HAP-1 (cell line): ENCODE measurements around the gene APBB1.

Source experiments
- DNase-seq, 2 experiments: peaks; one replicate each; pipeline ENCODE4 v3.0.0-alpha.2; 2016 to 2020; ENCODE audit warnings: low spot score in 2 of 2
- H3K27me3 ChIP-seq: fragments of 250-450 bp; sonication (Bioruptor Pico); 2 replicates; pipeline ENCODE4 v1.5.1; 2020; ENCODE audit warnings: low read depth, mild to moderate bottlenecking, moderate library complexity
- H3K36me3 ChIP-seq: fragments of 250-450 bp; sonication (Bioruptor Pico); replicated peaks from 2 replicates; pipeline ENCODE4 v1.5.1; 2020; ENCODE audit warnings: mild to moderate bottlenecking
- H3K4me1 ChIP-seq: fragments of 250-450 bp; sonication (Bioruptor Pico); 2 replicates; pipeline ENCODE4 v1.5.1; 2020; ENCODE audit warnings: mild to moderate bottlenecking
- H3K4me3 ChIP-seq: fragments of 250-450 bp; sonication (Bioruptor Pico); 2 replicates; pipeline ENCODE4 v1.5.1; 2020; ENCODE audit warnings: mild to moderate bottlenecking, moderate library complexity
- H3K9me3 ChIP-seq: fragments of 250-450 bp; sonication (Bioruptor Pico); 2 replicates; pipeline ENCODE4 v1.5.1; 2020; ENCODE audit warnings: mild to moderate bottlenecking, moderate library complexity
- in situ Hi-C: fragments of 300-500 bp; cut with MboI; formaldehyde crosslinking; loops from 3 replicates; pipeline ENCODE4 v1.14.3; 2020; ENCODE audit warnings: low sequenced_read_pairs, inconsistent platforms, mixed read lengths

Gene APBB1

GRCh38 chr11:6438979-6439571 is 20.2 kb upstream of the APBB1 start:
- no peaks in the 10 kb centered on the region for H3K9me3 ChIP-seq
- no peaks in the 10 kb centered on the region for H3K4me1 ChIP-seq
- peak; percentile 39 to 63 for DNase-seq
- H3K27me3 ChIP-seq, result no peaks in the 10 kb centered on the region
- no peak overlapping the region for H3K4me3 ChIP-seq
- no peaks in the 10 kb centered on the region for H3K36me3 ChIP-seq
- in situ Hi-C loops, result no loop called here

GRCh38 chr11:6437993-6438392 is 19.1 kb upstream of the APBB1 start:
- no peak for DNase-seq
- Histone ChIP-seq H3K27me3 (no peaks in the 10 kb centered on the region), H3K4me1 (no peaks in the 10 kb centered on the region), H3K4me3 (no peak overlapping the region), H3K36me3 (no peaks in the 10 kb centered on the region), H3K9me3 (no peaks in the 10 kb centered on the region)
- in situ Hi-C loops, result no loop called here

GRCh38 chr11:6437423-6437822 is 18.5 kb upstream of the APBB1 start:
- in situ Hi-C loops, result no loop called here
- H3K9me3 ChIP-seq, result no peaks in the 10 kb centered on the region
- H3K36me3 ChIP-seq, result no peaks in the 10 kb centered on the region
- no peak overlapping the region for H3K4me3 ChIP-seq
- no peaks in the 10 kb centered on the region for H3K4me1 ChIP-seq
- no peaks in the 10 kb centered on the region for H3K27me3 ChIP-seq
- DNase-seq, result no peak

- H3K9me3 ChIP-seq, result no peaks in the 10 kb centered on the region
- no peaks in the 10 kb centered on the region for H3K36me3 ChIP-seq
- in situ Hi-C loops, result no loop called here
- H3K4me3 ChIP-seq, result no peak overlapping the region
- no peaks in the 10 kb centered on the region for H3K4me1 ChIP-seq
- DNase-seq, result no peak
- no peaks in the 10 kb centered on the region for H3K27me3 ChIP-seq
Measured at GRCh38 chr11:6433998-6434660, 15.2 kb upstream of the APBB1 start.

- Histone ChIP-seq H3K4me1 (no peaks in the 10 kb centered on the region), H3K4me3 (no peak overlapping the region), H3K27me3 (no peaks in the 10 kb centered on the region), H3K9me3 (no peaks in the 10 kb centered on the region), H3K36me3 (no peaks in the 10 kb centered on the region)
- in situ Hi-C loops, result no loop called here
- DNase-seq, result no peak
Measured at GRCh38 chr11:6431861-6432260, 13.0 kb upstream of the APBB1 start.

GRCh38 chr11:6427516-6427915 is 8.6 kb upstream of the APBB1 start:
- Histone ChIP-seq H3K36me3 (no peaks in the 10 kb centered on the region), H3K4me3 (no peak overlapping the region), H3K4me1 (no peaks in the 10 kb centered on the region), H3K9me3 (no peaks in the 10 kb centered on the region), H3K27me3 (peaks cover 9% of the 10 kb centered on the region)
- peak in 1 of 2 experiments; percentile 8 for DNase-seq
- in situ Hi-C loops, result no loop called here

GRCh38 chr11:6420677-6421076 is 1.8 kb upstream of the APBB1 start:
- in situ Hi-C loops, result no loop called here
- Histone ChIP-seq H3K4me3 (no peak overlapping the region), H3K27me3 (peaks cover 9% of the 10 kb centered on the region), H3K36me3 (no peaks in the 10 kb centered on the region; the same call in 1 of the 2 replicates), H3K9me3 (no peaks in the 10 kb centered on the region; the same call in 1 of the 2 replicates), H3K4me1 (peaks cover 6% of the 10 kb centered on the region)
- DNase-seq, result no peak

GRCh38 chr11:6418557-6419008 is 311 bp downstream of the APBB1 start:
- in situ Hi-C loops, result no loop called here
- DNase-seq, result peak in 1 of 2 experiments; percentile 48
- no peaks in the 10 kb centered on the region; the same call in 1 of the 2 replicates for H3K9me3 ChIP-seq
- peaks cover 3% of the 10 kb centered on the region; the same call in 1 of the 2 replicates for H3K27me3 ChIP-seq
- H3K4me3 ChIP-seq, result peak overlapping the region; percentile 73
- H3K36me3 ChIP-seq, result no peaks in the 10 kb centered on the region; the same call in 1 of the 2 replicates
- H3K4me1 ChIP-seq, result peaks cover 6% of the 10 kb centered on the region

GRCh38 chr11:6417907-6418556 is 862 bp downstream of the APBB1 start:
- in situ Hi-C loops, result no loop called here
- Histone ChIP-seq H3K4me3 (peak overlapping the region; percentile 73), H3K36me3 (no peaks in the 10 kb centered on the region; the same call in 1 of the 2 replicates), H3K4me1 (peaks cover 6% of the 10 kb centered on the region), H3K9me3 (no peaks in the 10 kb centered on the region; the same call in 1 of the 2 replicates), H3K27me3 (peaks cover 3% of the 10 kb centered on the region; the same call in 1 of the 2 replicates)
- no peak for DNase-seq

- Histone ChIP-seq H3K9me3 (no peaks in the 10 kb centered on the region; the same call in 1 of the 2 replicates), H3K36me3 (peaks cover 2% of the 10 kb centered on the region), H3K4me1 (peaks cover 6% of the 10 kb centered on the region), H3K27me3 (no peaks in the 10 kb centered on the region), H3K4me3 (no peak overlapping the region)
- DNase-seq, result no peak
- in situ Hi-C loops, result no loop called here
Measured at GRCh38 chr11:6415797-6416196, 3.1 kb downstream of the APBB1 start.

GRCh38 chr11:6414874-6415328 is 4.0 kb downstream of the APBB1 start:
- H3K27me3 ChIP-seq, result no peaks in the 10 kb centered on the region
- H3K36me3 ChIP-seq, result peaks cover 8% of the 10 kb centered on the region
- no peaks in the 10 kb centered on the region; the same call in 1 of the 2 replicates for H3K9me3 ChIP-seq
- in situ Hi-C loops, result no loop called here
- peaks cover 4% of the 10 kb centered on the region for H3K4me1 ChIP-seq
- H3K4me3 ChIP-seq, result no peak overlapping the region
- DNase-seq, result no peak

- in situ Hi-C loops, result no loop called here
- H3K4me1 ChIP-seq, result no peaks in the 10 kb centered on the region
- peaks cover 13% of the 10 kb centered on the region for H3K36me3 ChIP-seq
- H3K9me3 ChIP-seq, result no peaks in the 10 kb centered on the region; the same call in 1 of the 2 replicates
- H3K27me3 ChIP-seq, result no peaks in the 10 kb centered on the region
- no peak for DNase-seq
- H3K4me3 ChIP-seq, result no peak overlapping the region
Measured at GRCh38 chr11:6413791-6414201, 5.1 kb downstream of the APBB1 start.

- H3K4me1 ChIP-seq, result no peaks in the 10 kb centered on the region
- no peaks in the 10 kb centered on the region; the same call in 1 of the 2 replicates for H3K9me3 ChIP-seq
- DNase-seq, result no peak
- H3K4me3 ChIP-seq, result no peak overlapping the region
- in situ Hi-C loops, result no loop called here
- no peaks in the 10 kb centered on the region for H3K27me3 ChIP-seq
- peaks cover 13% of the 10 kb centered on the region for H3K36me3 ChIP-seq
Measured at GRCh38 chr11:6411594-6412031, 7.3 kb downstream of the APBB1 start.
